ENCODE results near the gene LRRC18.

DNA sequence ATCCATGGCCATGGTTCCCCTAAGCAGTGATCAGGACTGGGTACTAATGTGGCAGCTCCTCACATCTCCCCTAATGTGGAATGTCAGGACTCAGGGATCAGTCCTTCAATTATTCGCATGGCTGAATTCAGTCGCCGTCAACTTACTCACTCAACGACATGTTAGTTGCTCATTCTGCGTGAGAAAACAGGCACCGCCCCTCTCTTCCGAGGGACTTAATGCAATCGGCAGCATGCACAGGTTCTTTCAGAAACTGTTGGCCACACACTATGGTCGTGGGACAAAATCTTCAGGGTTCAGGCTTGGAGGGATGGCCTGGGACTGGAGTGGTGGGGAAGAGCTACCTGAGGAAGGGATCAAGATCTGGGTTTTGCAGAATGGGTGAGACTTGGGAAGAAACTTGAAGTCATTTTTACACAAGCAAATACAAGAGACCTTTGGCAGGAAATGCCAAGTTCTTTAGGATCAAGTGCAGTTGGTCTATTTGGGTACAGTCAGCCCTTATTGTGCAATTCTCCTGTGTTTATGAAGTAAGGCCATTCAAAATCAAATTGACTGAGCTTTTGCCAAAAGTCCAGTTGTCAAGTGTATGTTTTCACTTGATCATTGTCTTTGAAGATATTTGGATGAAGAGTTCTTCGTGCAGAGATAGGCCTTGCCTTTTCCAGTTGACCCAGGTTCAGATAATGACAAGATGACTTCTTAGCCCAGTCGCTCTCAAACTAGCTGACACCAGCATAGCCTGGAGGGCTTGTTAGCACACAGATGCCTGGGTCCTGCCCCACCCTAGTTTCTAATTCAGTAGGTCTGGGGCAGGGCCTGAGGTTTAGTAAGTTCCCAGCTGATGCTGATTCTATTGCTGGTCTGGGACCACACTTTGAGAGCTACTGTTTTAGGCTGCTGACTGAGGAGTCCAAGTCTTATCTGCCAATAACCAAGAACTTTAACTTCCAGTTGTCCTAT lies 48.5 kb downstream of the LRRC18 start:
- TF ChIP-seq EZH2phosphoT487 (IDR thresholded peaks at IDR 0.05; ENCODE audit: borderline replicate concordance, low read depth) (no peak), POLR2AphosphoS5 (IDR thresholded peaks at IDR 0.05; ENCODE audit: low read depth, low read length) (no peak), EP300 (IDR thresholded peaks at IDR 0.05; ENCODE audit: borderline replicate concordance in 1 of 2, low read depth in 1 of 2, low read length in 1 of 2) (no peak), RXRA (IDR thresholded peaks at IDR 0.05; ENCODE audit: borderline replicate concordance, low read depth) (no peak), NRF1 (IDR thresholded peaks at IDR 0.05; ENCODE audit: low read depth, low read length) (no peak), NFIC (IDR thresholded peaks at IDR 0.05; ENCODE audit: borderline replicate concordance) (no peak), RAD21 (IDR thresholded peaks at IDR 0.05; ENCODE audit: low read length) (no peak), CHD2 (IDR thresholded peaks at IDR 0.05; ENCODE audit: low read length, partially characterized antibody) (no peak), SMC3 (IDR thresholded peaks at IDR 0.05; ENCODE audit: low read depth, low read length) (no peak), RFX5 (IDR thresholded peaks at IDR 0.05; ENCODE audit: low read length) (no peak)
- TF ChIP-seq, protein P1, sequence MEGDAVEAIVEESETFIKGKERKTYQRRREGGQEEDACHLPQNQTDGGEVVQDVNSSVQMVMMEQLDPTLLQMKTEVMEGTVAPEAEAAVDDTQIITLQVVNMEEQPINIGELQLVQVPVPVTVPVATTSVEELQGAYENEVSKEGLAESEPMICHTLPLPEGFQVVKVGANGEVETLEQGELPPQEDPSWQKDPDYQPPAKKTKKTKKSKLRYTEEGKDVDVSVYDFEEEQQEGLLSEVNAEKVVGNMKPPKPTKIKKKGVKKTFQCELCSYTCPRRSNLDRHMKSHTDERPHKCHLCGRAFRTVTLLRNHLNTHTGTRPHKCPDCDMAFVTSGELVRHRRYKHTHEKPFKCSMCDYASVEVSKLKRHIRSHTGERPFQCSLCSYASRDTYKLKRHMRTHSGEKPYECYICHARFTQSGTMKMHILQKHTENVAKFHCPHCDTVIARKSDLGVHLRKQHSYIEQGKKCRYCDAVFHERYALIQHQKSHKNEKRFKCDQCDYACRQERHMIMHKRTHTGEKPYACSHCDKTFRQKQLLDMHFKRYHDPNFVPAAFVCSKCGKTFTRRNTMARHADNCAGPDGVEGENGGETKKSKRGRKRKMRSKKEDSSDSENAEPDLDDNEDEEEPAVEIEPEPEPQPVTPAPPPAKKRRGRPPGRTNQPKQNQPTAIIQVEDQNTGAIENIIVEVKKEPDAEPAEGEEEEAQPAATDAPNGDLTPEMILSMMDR (IDR thresholded peaks at IDR 0.05) = no peak
- TF ChIP-seq, protein P2, sequence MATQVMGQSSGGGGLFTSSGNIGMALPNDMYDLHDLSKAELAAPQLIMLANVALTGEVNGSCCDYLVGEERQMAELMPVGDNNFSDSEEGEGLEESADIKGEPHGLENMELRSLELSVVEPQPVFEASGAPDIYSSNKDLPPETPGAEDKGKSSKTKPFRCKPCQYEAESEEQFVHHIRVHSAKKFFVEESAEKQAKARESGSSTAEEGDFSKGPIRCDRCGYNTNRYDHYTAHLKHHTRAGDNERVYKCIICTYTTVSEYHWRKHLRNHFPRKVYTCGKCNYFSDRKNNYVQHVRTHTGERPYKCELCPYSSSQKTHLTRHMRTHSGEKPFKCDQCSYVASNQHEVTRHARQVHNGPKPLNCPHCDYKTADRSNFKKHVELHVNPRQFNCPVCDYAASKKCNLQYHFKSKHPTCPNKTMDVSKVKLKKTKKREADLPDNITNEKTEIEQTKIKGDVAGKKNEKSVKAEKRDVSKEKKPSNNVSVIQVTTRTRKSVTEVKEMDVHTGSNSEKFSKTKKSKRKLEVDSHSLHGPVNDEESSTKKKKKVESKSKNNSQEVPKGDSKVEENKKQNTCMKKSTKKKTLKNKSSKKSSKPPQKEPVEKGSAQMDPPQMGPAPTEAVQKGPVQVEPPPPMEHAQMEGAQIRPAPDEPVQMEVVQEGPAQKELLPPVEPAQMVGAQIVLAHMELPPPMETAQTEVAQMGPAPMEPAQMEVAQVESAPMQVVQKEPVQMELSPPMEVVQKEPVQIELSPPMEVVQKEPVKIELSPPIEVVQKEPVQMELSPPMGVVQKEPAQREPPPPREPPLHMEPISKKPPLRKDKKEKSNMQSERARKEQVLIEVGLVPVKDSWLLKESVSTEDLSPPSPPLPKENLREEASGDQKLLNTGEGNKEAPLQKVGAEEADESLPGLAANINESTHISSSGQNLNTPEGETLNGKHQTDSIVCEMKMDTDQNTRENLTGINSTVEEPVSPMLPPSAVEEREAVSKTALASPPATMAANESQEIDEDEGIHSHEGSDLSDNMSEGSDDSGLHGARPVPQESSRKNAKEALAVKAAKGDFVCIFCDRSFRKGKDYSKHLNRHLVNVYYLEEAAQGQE (IDR thresholded peaks at IDR 0.05; ENCODE audit: low read depth, low read length) = no peak

All from SK-N-SH (cell line).